GM18867 (cell line): ENCODE data around the gene FHIT.

Experiments
- ATAC-seq: cut with Tn5 transposase; IDR thresholded peaks from one replicate; pipeline ENCODE4 v1.9.1; 2021; ENCODE audit warnings: mild to moderate bottlenecking, moderate library complexity; ENCODE audit not compliant: unreplicated experiment

The FHIT gene

GRCh38 chr3:60316121-60316797, 935.0 kb downstream of the FHIT start:
- no peak for ATAC-seq

GRCh38 chr3:60313951-60314461, 937.2 kb downstream of the FHIT start:
- ATAC-seq: no peak

DNA sequence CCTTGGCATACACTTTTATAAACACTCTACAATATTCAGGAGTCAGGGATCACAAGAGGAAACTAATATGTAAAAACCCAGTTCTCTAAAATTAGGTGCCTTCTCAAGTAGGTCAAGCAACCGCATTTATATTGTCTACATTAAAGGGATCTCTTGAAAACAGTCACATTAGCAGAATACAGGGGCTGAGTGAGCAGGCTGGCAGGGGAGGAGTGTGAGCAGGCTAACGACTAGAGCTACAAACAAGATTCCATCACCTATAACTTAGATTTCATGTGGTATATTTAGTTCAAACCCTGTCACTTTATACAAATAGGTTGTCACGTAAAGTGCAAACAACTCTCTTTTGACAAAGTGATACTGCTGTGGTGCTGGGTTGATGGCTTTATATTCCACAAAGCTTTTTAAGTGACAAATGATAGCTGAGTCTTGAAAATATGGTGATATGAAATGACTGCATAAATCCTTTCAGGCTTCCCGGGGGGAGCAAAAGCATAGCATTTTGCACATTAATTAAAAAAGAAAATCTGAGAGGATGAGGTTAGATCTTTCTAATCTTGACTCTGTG, 937.9 kb downstream of the FHIT start:
- ATAC-seq: no peak

DNA sequence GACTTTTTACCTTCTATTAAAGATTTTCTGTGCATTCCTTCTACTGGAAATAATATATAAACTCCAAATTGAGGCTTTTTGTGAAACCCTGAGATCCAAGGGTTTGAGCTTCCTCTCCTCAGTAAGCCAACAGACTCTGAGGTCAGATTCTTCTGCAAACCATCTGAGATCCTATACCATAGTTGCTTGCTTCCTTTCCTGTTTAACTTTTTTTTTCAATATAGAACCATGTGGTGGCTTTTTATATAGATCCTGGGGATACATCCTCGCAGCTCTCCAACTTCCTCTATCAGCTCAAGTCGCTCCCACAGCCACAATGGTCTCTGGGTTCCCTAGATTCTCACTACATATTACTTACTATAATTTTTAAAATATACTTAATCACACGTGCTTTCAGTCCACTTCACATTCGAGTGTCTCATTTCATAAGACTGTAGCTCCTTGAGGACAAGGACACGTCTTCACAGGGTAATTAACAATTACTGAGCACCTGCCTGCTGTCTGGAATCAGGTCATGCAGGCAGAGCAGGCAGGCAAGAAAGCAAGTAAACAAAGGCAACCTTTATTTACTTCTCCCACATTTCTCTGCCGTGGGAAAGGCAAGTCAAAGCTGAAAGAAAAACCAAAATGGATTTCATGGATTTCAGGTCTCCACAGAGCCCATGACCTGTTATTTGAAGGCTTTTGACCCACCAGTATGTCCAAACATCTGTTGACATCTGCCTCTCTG, 941.5 kb downstream of the FHIT start:
- no peak for ATAC-seq

GRCh38 chr3:60308808-60309207, 942.4 kb downstream of the FHIT start:
- ATAC-seq: no peak

GRCh38 chr3:60307562-60308199, 943.6 kb downstream of the FHIT start:
- no peak for ATAC-seq

GRCh38 chr3:60304112-60304511, 947.1 kb downstream of the FHIT start:
- no peak for ATAC-seq

DNA sequence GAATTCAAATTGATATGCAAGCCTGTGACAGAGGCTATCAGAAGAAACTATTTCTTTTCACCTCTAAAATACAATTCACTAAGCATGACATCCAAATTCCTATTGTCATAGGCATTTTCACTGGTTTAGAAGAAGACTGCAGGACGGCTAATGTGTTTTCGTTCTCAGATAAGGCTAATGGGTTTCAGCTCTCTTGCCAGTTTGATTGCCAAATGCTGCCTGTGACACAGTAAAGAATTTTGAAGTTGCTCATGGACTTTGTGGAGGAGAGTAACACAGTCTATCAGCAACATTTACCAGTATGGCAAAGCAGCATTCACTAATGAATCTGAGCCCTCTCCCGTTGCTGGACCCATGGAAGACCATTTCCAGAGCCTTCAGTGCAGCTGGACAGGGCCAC, 948.1 kb downstream of the FHIT start:
- ATAC-seq: no peak

GRCh38 chr3:60301142-60301541, 950.1 kb downstream of the FHIT start:
- ATAC-seq: no peak

DNA sequence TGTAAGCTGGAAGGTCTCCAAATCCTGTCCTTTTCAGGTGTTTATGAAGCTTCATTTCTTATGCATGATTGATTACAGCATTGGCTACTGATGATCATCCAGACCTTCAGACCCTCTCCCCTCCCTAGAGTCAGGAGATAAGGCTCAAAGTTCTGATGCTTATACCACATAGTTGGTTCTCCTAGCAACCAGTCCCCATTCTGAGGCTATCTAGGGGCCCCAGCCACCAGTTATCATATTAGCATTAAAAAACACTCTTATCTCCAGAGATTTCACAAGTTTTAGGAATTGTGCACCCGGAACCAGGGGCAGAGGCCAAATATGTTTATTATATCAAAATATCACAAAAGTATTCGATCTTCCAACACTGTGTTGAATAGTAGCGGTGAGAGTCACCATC, 953.1 kb downstream of the FHIT start:
- ATAC-seq: no peak

- ATAC-seq: no peak
These were observed 957.1 kb downstream of the FHIT start for GRCh38 chr3:60294181-60294580.

DNA sequence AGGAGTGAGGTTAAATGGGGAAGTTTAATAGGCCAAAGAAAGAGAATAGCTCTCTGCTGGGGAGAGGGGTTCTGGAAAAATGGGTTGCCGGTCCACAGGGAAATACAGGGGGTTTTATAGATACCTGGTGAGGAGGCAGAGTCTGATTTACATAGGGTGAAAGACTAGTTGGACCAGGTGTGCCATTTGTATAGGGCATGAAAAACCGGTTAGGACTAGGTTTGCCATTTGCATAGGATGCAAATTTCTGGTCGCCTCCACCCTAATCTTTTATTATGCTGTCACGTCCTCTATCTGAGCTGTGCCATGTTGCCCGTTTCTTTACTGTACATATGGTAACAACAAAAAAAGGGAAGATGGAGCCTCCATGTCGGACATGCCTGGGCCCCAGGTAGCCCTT, 960.1 kb downstream of the FHIT start:
- ATAC-seq: no peak

DNA sequence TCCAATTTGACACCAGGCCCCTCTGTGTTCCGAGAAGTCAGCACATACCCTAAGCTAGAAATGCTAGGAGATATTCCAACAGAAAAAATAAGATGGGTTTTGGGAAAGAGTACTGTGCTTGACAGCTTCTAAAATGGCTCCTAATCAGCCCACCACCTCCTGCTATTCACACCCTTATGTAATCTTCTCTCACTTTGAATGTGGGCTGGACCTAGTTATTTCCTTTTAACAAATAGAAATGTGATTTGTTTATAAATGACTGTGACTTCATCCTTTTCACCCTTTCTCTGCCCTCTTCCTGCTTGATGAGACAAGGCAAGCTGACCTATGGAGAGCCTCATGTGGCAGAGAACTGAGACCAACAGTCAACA, 961.1 kb downstream of the FHIT start:
- ATAC-seq: no peak

DNA sequence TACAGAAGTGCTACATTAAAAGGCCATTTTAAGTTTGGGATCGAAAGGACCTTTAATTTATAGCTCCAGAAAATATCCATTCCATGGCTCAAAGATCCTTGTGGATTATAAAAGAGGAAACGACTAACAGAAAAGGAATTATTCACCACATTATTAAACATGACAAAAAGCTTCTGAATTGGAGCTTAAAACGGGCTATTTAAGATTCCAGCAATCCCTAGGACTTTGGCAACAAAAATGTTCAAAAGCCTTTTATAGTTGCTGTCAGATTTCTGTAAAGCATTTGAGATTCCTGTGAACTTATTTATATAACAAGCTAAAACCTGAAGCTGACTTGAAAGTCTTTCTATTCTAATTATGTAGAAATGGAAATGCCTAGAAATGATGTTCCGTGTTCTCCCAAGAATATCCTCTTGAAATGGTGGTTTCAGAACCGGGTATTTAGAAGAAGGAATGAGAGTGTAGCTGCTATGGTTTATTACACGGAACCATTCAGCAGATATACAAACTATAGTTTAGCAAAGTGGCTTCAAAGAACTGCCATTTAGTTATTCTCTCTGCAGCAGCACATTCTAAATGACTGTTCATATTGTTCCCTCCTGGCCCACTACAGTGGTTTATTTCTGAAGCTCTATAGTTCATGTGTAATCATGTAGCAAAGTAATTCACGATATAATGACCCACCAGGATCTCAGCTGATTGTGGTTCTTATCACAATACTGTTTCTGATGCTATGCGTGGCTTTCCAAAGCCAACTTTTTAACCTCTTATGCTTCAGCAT, 961.7 kb downstream of the FHIT start:
- ATAC-seq: no peak

DNA sequence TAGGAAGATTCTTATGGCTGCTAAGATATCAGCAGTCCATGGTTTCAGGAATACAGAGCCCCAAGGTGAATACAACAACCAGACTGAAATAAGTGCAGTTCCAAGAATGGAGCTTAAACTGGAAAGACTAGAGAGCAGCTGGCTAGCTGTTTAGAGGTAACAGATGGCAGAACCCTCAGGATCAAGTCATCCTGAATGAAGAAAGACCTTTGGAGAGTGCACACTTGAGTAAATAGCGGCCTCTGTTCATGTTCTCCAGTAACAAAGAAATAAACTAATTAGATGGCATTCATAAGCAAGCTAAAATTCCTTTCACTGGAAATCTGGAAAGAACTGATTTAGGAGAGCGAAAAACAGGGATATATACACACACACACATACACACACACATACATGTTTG, 968.4 kb downstream of the FHIT start:
- ATAC-seq: no peak

- no peak for ATAC-seq
These were observed 969.3 kb downstream of the FHIT start for GRCh38 chr3:60281970-60282369.

GRCh38 chr3:60277361-60277800, 973.9 kb downstream of the FHIT start:
- no peak for ATAC-seq

DNA sequence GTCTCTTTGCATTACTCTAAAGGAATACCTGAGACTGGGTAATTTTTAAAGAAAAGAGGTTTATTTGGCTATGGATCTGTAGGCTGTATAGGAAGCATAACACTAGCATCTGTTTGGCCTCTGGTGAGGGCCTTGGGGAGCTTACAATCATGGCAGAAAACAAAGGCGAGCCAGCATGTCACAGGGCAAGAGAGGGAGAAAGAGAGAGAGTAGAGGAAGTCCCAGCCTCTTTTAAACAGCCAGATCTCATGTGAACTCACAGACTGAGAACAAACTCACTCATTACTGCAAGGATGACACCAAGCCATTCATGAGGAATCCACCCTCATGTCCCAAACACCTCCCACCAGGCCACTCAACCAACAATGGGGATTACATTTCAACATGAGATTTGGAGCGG, 974.6 kb downstream of the FHIT start:
- no peak for ATAC-seq

DNA sequence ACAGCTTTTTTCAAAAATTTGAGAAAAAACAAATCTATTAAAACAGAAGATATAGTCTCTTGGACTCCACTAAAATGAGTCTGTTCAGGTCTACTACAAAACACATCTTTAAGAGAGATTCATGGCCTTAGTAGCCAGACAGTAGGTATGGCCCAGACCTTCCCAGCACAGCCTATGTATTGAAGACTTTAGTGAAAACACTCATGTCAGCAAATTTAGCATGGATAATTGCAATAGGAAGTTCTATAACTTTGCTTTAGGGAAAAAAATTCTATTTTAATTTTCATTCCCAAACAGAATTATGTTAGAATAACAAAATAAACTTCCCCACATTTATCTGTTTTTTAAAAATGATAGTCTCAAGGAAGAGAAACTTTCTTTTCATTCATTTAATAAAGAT, 976.6 kb downstream of the FHIT start:
- no peak for ATAC-seq

DNA sequence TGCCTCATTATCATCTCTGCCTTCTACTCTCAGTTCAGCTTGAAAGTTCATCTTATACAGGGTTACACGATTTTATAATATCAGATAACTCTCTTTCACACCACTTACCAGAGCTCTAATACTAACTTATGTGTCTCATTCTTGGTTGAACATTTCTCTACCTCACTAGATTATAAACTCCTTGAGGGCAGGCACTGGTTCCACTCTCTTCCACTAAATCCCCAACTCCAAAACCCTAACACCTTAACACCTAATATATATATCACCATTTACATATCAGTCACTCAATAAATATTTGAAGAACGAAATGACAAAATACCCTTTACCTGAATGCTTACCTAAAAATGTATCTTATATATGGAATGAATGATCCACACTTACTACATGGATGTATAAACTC, 977.2 kb downstream of the FHIT start:
- ATAC-seq: no peak

GRCh38 chr3:60269829-60270266, 981.4 kb downstream of the FHIT start:
- no peak for ATAC-seq
